NK-92 (cell line): ENCODE data around the gene MATN1.

Experiments used
- DNase-seq: peaks from one replicate; lab custom pipeline; 2025; ENCODE audit not compliant: unreplicated experiment; lab: John Stamatoyannopoulos, UW

Gene MATN1

DNA sequence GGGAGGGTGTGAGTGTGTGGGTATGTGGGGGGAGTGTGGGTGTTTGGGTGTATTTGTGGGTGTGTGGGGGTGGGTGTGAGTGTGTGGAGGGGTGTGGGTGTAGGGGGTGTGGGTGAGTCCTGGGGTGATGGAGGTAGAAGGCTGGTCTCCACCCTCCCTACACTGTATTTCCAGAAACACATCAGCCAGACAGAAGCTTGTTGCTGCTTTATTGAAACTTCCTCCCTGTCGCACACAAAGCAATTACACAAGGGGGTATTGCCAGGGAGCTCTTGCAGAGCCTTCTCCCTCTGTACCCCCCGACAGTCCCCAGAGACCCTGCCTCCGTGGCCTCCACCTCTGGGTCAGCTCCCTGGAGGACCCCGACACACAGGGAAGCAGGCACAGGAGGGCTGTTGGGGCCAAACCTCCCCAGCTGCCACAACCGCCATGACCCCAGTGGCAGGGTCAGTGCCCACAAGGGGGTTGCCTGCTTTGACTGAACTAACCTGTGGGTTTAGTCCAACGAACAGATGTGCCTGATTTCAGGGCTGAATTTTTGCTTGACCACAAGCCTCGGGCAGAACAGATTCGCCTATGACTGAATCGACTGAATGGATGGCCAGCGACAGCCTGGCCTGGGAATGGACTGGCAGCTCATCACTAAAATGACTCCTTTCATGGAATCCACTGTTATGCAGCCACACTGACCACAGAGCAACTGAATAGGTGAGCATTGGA, 9.1 kb upstream of the MATN1 start:
- DNase-seq = no peak

- no peak for DNase-seq
These were observed 8.5 kb upstream of the MATN1 start for GRCh38 chr1:30731806-30732276.

DNA sequence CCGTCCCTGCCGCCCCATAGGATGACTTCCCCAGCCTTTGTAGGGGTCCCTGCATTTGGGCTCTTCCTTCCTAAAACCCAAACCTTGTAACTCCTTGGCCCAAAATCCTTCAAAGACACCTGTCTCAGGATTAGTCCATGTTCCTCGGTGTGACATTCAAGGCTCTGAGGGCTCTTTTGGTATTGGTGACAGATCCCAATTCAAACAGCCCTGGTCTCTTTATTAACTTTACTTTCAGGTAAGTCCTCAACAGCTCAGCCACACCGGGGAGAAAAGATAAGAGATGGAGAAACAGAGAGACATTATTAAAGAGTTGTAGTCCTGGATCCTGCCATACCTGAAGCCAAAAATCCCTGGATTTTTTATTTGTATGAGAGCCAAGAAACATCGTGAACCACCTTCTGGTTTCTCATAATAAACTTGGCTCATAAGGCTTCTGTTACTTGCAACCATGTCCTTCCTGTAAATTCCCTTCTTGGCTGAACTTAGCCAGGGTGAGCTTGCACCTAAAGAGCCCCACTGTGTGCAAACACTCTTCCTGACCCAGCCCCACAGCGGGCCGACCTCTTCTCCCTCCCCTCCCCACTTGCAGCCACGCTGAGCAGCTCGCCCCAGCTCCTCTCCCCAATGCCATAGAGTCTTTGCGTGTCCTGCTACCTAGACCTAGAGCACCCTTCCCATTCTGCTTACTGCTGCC, 7.9 kb upstream of the MATN1 start:
- no peak for DNase-seq

GRCh38 chr1:30730346-30731108, 7.1 kb upstream of the MATN1 start:
- DNase-seq = no peak

- no peak for DNase-seq
These were observed 6.5 kb upstream of the MATN1 start for GRCh38 chr1:30729901-30730300.

DNA sequence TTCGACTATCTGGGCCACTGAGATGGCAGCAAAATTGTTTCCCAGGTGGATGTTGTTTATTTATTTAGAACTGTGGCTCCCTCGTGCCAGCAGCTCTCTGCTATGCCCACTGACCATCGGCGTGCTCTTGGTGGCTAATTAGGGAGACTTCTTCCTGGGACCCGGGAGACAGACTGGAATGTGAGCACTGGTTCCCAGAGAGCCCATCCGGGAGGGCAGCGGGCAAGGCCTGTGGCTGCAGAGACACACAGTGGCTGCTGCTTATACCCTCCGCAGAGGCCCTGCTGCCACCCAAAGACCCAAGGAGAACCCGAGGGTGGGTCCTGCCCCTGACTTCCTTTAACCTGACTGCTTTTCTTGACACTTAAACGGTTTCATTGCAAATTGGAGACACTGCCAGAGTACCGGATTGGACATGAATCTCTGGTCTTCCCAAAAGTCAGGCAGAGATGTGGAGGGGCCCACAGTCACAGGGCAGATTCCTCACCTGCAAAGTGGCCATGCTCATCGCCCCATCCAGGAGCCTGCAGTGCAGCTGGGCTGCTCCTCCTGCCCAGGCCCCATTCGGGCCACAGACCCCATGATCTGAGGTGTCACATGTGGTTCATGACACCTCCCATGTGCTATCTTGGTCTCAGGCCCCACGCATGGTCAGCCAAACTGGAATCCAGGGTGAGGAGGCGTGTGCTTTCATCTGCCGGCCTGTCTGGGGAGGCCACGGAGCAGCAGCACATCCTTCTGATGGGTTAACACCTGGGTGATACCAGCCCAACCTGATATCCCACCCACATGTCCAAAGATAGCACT, 5.7 kb upstream of the MATN1 start:
- DNase-seq = no peak

- DNase-seq = no peak
These were observed 5.0 kb upstream of the MATN1 start for GRCh38 chr1:30728340-30728739.

DNA sequence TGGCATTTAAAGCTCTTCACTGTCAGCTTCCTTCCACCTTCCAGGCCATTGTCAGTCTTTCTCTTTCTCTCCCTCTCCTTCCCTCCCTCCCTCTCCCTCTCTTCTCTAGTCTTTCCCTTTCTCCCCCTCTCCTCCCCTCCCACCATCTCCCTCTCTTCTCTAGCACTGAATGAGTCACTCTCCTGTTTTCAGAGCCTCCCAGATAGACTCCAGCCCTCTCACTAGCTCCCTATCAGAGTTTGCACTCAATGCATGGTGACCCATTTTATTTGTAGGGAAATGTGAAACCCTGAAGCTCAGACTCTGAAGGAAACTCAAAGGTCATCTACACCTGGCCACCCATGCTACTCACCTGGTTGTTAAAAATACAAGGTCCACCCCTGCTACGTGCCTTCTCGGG, 4.4 kb upstream of the MATN1 start:
- DNase-seq = no peak

DNA sequence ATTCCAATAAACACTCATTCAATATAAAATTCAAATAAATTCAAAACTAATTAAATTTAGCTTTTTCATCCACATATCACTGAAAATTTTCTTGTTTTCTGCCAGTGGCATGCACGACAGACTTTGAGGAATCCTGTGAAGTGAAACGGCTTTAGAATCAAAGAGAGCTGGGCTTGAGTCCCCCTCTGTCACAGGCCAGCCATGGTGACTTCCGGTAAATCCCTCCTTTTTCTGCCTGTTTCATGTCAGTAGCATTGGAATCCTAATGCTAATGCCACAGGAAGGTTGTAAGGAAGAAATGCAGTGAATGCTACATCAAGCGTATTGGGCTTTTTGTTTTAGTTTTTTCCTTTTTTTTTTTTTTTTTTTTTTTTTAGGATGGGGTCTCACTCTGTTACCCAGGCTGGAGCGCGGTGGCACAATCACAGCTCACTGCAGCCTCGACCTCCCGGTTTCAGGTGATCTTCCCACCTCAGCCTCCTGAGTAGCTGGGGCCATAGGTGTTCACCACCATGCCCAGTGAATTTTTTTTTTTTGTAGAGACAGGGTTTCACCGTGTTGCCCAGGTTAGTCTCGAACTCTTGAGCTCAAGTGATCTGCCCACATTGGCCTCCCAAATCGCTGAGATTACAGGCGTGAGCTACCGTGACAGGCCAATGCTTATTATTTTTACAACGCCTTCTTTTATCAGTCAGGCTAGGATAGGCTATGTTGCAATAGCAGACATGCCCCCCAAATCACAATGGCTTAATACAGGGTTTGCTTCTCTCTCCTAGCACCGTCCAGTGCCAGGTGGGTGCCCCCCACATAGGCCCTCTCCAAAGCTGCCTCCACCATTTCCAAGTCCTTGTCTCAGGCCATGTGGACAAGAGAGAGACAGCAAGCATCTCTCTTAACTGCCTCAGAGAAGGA, 3.6 kb upstream of the MATN1 start:
- no peak for DNase-seq

DNA sequence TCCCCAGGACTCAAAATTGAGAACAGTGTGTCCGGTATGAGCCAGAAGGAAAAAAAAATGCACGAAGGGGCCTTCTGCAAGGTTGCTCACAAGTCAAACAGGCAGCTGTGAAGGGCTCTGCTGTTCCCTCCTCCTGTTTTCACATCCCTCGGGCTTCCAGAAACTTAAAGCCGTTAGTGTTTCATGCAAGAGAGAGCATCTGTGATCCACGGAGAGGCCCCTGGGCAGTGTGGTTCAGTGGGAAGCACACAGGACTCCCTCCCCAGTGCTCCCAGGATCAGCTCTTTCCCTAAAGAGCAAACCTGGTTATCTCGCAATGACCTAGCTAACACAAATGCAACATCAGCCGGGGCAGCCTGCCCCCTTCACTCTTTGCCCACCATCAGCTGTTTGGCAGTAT, 2.9 kb upstream of the MATN1 start:
- DNase-seq = no peak

GRCh38 chr1:30725450-30726095, 2.2 kb upstream of the MATN1 start:
- no peak for DNase-seq

GRCh38 chr1:30724655-30725421, 1.5 kb upstream of the MATN1 start:
- DNase-seq = no peak

DNA sequence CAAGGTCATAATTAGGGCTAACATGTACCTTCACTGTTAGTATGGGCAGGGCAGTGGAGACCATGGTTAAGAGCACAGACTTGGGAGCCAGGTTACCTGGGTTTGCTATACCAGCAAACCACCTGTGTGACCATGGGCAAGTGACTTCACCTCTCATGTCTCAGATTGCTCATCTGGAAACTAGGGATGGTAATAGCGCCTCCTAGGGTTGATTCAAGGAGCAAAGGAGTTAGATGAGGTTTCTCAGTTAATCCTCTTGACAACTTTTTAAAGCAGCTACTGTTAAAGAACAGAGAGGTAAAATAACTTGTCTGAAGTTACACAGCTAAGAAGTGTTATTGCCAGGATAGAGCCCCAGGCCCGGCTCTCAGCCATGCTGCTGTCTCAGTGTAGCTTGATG, 790 bp upstream of the MATN1 start:
- DNase-seq = no peak

DNA sequence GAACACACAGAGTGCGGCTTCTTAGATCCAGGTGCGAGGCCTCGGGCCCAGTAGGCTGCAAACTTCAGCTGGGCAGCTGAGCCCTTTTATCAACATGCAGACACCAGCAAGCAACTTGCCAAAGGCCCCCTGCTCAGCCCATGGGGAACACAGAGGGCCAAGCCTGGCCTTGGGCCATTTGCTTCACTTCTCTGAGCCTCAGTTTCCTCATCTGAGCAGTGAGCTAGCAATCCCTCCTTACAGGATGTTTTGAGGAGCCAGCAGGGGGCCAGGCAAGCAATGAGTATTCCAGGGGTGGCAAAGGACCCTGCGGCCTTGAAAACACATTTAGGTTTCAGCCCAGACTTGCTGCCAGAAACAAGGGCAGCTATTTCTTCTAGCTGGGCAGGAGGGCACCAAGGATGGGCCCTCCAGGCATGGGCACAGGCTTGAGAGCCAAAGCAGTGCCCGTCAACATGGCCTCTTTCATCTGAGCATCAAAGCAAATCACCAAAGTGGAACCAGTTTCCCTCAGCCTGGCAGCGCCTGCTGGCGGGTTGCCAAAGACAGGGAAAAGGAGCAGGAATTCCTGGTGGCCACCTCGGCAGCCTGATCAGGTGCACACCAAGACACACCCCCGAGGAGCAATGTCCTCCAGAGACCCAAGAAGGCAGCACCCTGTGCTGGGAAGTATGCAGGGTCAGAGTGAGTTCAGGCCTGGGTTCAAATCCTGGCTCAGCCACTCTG, 1.4 kb downstream of the MATN1 start:
- DNase-seq = no peak

- no peak for DNase-seq
These were observed 2.0 kb downstream of the MATN1 start for GRCh38 chr1:30721341-30721793.

DNA sequence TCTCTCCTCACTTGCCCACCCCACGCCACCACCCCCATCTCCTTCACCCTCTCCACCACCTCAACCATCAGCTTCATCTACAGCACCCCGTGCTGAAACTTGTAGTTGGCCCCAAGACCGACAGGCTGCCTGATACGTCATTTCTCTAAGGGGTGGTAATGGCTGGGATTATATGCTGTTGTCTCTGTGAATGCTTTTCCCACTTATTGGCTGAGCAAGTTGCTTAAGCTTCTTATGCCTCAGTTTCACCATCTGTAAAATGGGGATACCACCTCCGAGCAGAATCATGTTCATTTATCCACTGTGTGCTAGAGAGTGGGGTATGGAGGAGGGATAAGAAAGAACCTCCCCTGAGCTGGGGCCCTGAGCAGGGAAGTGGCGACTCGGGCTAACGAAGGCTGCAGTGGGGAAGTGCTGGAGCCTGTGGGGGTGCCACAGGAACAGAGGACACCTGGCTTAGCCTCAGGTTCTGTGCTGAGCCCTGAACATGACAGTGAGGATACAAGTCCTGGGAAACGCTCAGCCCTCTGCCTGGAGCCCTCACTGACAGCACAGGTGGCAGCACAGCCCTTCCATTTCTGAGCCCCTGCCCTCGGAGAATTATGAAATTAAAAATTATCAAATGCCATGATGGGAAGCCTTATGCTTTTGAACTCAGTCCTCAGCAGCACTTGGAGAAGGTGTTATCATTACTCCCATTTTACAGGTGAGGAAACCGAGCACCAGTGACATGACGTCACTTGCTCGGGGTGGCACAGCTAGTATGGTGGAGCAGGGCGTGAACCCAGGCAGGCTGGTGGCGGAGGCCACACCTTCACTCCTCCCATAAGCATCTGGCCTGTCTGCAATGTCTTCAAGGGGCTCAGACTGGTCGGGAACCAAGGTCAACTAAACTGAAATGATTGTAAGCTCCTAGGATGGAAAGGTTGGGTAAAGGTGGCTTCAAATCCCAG, 2.8 kb downstream of the MATN1 start:
- DNase-seq = no peak
